ENCODE data around the gene PNMA8C. TPM values are rescaled to one million over a fixed set of nuclear protein-coding genes. Genes with fewer than 3 reads are reported as not detected.
"Not testable (repeated sequence)": the region's sequence is repeated elsewhere in the genome, so short reads cannot be mapped to it uniquely, and the experiment has no call there.

PNMA8C gene
- total and polyA plus RNA-seq, 8 donors, result 0.05 to 0.18 TPM; not detected in 6

- H3K27ac ChIP-seq, result peak overlapping the region in 3 of 5 donors; percentile 22 to 54 (median 50)
- H3K36me3 ChIP-seq, result no peaks in the 10 kb centered on the region
- H3K9me3 ChIP-seq, result no peaks in the 10 kb centered on the region
- peaks cover 6 to 31% (median 19%) of the 10 kb centered on the region in 4 donors for H3K4me1 ChIP-seq
- H3K27me3 ChIP-seq, result peaks cover 0 to 78% (median 19%) of the 10 kb centered on the region in 3 donors
- 0 to 7% (median 2%) methylated on average over 9 to 10 of the region's 10 CpGs for WGBS, 5 donors
- intact Hi-C loops (cut with DNase I; ENCODE audit: low total_unique reads), result no loop called here
- DNase-seq, result peak in 1 of 2 donors; percentile 87
- H3K4me3 ChIP-seq, result peak overlapping the region; percentile 54 to 58 (median 56)
- no peak for TF ChIP-seq CTCF (IDR thresholded peaks at IDR 0.05)
- no peak for TF ChIP-seq POLR2A (IDR thresholded peaks at IDR 0.05)
- no peak for TF ChIP-seq EP300 (IDR thresholded peaks at IDR 0.05)
Observed at GRCh38 chr19:46426035-46426505, 2.7 kb downstream of the PNMA8C start.

GRCh38 chr19:46423188-46423587 lies 5.5 kb downstream of the PNMA8C start:
- Histone ChIP-seq H3K27ac (no peak overlapping the region), H3K4me1 (peaks cover 6 to 20% (median 12%) of the 10 kb centered on the region in 4 donors), H3K27me3 (peaks cover 0 to 69% (median 12%) of the 10 kb centered on the region in 3 donors), H3K36me3 (no peaks in the 10 kb centered on the region), H3K9me3 (no peaks in the 10 kb centered on the region), H3K4me3 (no peak overlapping the region)
- WGBS, 5 donors, result 59 to 81% (median 68%) methylated on average over 5 of the region's 5 CpGs
- intact Hi-C loops (cut with DNase I; ENCODE audit: low total_unique reads), result no loop called here
- TF ChIP-seq EP300 (IDR thresholded peaks at IDR 0.05) (no peak), POLR2AphosphoS5 (IDR thresholded peaks at IDR 0.05) (no peak), POLR2A (IDR thresholded peaks at IDR 0.05) (no peak), CTCF (IDR thresholded peaks at IDR 0.05) (no peak)
- no peak for DNase-seq

- Histone ChIP-seq H3K27ac (no peak overlapping the region), H3K4me1 (peaks cover 6 to 18% (median 12%) of the 10 kb centered on the region in 4 donors), H3K4me3 (no peak overlapping the region), H3K36me3 (no peaks in the 10 kb centered on the region), H3K9me3 (no peaks in the 10 kb centered on the region), H3K27me3 (peaks cover 0 to 63% (median 10%) of the 10 kb centered on the region in 3 donors)
- TF ChIP-seq CTCF (IDR thresholded peaks at IDR 0.05) (no peak), EP300 (IDR thresholded peaks at IDR 0.05) (no peak), POLR2A (IDR thresholded peaks at IDR 0.05) (no peak)
- WGBS, 5 donors, result 73 to 88% (median 83%) methylated on average over 1 to 2 of the region's 2 CpGs
- DNase-seq, result no peak
- intact Hi-C loops (cut with DNase I; ENCODE audit: low total_unique reads), result no loop called here
Observed at GRCh38 chr19:46422344-46422743, 6.4 kb downstream of the PNMA8C start.

GRCh38 chr19:46420056-46420455 lies 8.7 kb downstream of the PNMA8C start:
- DNase-seq, result no peak
- intact Hi-C loops (cut with DNase I; ENCODE audit: low total_unique reads), result no loop called here

GRCh38 chr19:46415804-46416709 lies 12.7 kb downstream of the PNMA8C start:
- DNase-seq, result peak; percentile 63 to 97
- intact Hi-C loops (cut with DNase I; ENCODE audit: low total_unique reads); H3K9me3 ChIP-seq; H3K36me3 ChIP-seq: not testable (repeated sequence)
- Histone ChIP-seq H3K27me3 (peaks cover 14 to 80% (median 57%) of the 10 kb centered on the region in 3 donors), H3K4me3 (peak overlapping the region; percentile 29 to 42 (median 32)), H3K4me1 (peaks cover 22 to 44% (median 34%) of the 10 kb centered on the region in 4 donors), H3K27ac (peak overlapping the region in 4 of 5 donors; percentile 4 to 57 (median 30))
- WGBS, 5 donors, result 18 to 33% (median 21%) methylated on average over 38 to 53 of the region's 53 CpGs

More at GRCh38 chr19:46420056-46420455, 8.7 kb downstream of the PNMA8C start:
- 73 to 87% (median 78%) methylated on average over 7 of the region's 7 CpGs for WGBS, 5 donors
- H3K27me3 ChIP-seq, result peaks cover 0 to 63% (median 19%) of the 10 kb centered on the region in 3 donors
- H3K4me1 ChIP-seq, result peaks cover 8 to 16% (median 12%) of the 10 kb centered on the region in 4 donors
- H3K4me3 ChIP-seq, result no peak overlapping the region
- H3K36me3 ChIP-seq, result no peaks in the 10 kb centered on the region
- TF ChIP-seq POLR2A (IDR thresholded peaks at IDR 0.05) (no peak), POLR2AphosphoS5 (IDR thresholded peaks at IDR 0.05) (no peak), EP300 (IDR thresholded peaks at IDR 0.05) (no peak), CTCF (IDR thresholded peaks at IDR 0.05) (no peak)
- H3K27ac ChIP-seq, result no peak overlapping the region
- H3K9me3 ChIP-seq, result no peaks in the 10 kb centered on the region

- peaks cover 14 to 86% (median 63%) of the 10 kb centered on the region in 3 donors for H3K27me3 ChIP-seq
- DNase-seq; H3K27ac ChIP-seq; H3K4me3 ChIP-seq; H3K36me3 ChIP-seq; H3K9me3 ChIP-seq; intact Hi-C loops (cut with DNase I; ENCODE audit: low total_unique reads): not testable (repeated sequence)
- peaks cover 22 to 45% (median 37%) of the 10 kb centered on the region in 4 donors for H3K4me1 ChIP-seq
- 94 to 96% (median 95%) methylated on average over 22 of the region's 22 CpGs for WGBS, 5 donors
Observed at GRCh38 chr19:46414899-46415298, 13.8 kb downstream of the PNMA8C start.
